BE2C (cell line): ENCODE results near the gene MND1. TPM values are rescaled to one million over a fixed set of nuclear protein-coding genes. Genes with fewer than 3 reads are reported as not detected.

Source experiments
- DNase-seq: peaks from one replicate; pipeline ENCODE4 v3.0.0-alpha.2; 2020
- H3K27me3 ChIP-seq: fragments of 250-450 bp; sonication (Bioruptor Pico); 2 replicates; pipeline ENCODE4 v1.5.1; 2020; ENCODE audit warnings: mild to moderate bottlenecking
- H3K36me3 ChIP-seq: fragments of 250-450 bp; sonication (Bioruptor Pico); 2 replicates; pipeline ENCODE4 v1.5.1; 2020; ENCODE audit warnings: mild to moderate bottlenecking
- H3K4me1 ChIP-seq: fragments of 250-450 bp; sonication (Bioruptor Pico); 2 replicates; pipeline ENCODE4 v1.5.1; 2020
- H3K4me3 ChIP-seq: 2 replicates; pipeline ENCODE4 v1.5.1; 2011; ENCODE audit warnings: low read depth, low read length
- H3K9me3 ChIP-seq: fragments of 250-450 bp; sonication (Bioruptor Pico); 2 replicates; pipeline ENCODE4 v1.5.1; 2020
- CTCF ChIP-seq: IDR thresholded peaks from 2 replicates; pipeline ENCODE4 v1.5.1; 2012; ENCODE audit warnings: mild to moderate bottlenecking, low read depth, low read length
- polyA plus RNA-seq: library from polyadenylated mRNA; unstranded; fragments of >200 nt; gene quantifications from one replicate; pipeline ENCODE4 v1.2.1, GENCODE V29; 2012; ENCODE audit warnings: low read depth, missing spikeins; ENCODE audit not compliant: insufficient read length, insufficient read depth

Gene MND1
- polyA plus RNA-seq, result 1.6 TPM

GRCh38 chr4:153344131-153345011 is at the start of gene MND1:
Gene MND1 (plus strand): TSS chr4:153344688. CDS start chr4:153344738, 50 bp downstream.
- H3K4me3 ChIP-seq, result peak within 1 kb of the TSS; percentile 89
- H3K9me3 ChIP-seq, result no peaks in the 10 kb centered on the region
- peaks cover 10% of the 10 kb centered on the region for H3K4me1 ChIP-seq
- no peaks in the 10 kb centered on the region for H3K27me3 ChIP-seq
- no peaks in the 10 kb centered on the region for H3K36me3 ChIP-seq
- peak; percentile 73 for TF ChIP-seq CTCF
- peak; percentile 93 for DNase-seq

GRCh38 chr4:153295131-153295755 is 49.2 kb upstream of the MND1 start:
- Histone ChIP-seq H3K36me3 (peaks cover 53% of the 10 kb centered on the region), H3K4me1 (peaks cover 5% of the 10 kb centered on the region; the same call in 1 of the 2 replicates), H3K9me3 (no peaks in the 10 kb centered on the region), H3K4me3 (no peak overlapping the region), H3K27me3 (no peaks in the 10 kb centered on the region)
- DNase-seq, result no peak
- TF ChIP-seq CTCF, result no peak

GRCh38 chr4:153296040-153296823 is 48.3 kb upstream of the MND1 start:
- Histone ChIP-seq H3K4me3 (no peak overlapping the region), H3K4me1 (peaks cover 5% of the 10 kb centered on the region; the same call in 1 of the 2 replicates), H3K36me3 (peaks cover 55% of the 10 kb centered on the region), H3K9me3 (no peaks in the 10 kb centered on the region), H3K27me3 (no peaks in the 10 kb centered on the region)
- no peak for TF ChIP-seq CTCF
- no peak for DNase-seq

GRCh38 chr4:153297116-153297515 is 47.4 kb upstream of the MND1 start:
- peaks cover 52% of the 10 kb centered on the region for H3K36me3 ChIP-seq
- H3K27me3 ChIP-seq, result no peaks in the 10 kb centered on the region
- TF ChIP-seq CTCF, result no peak
- no peak overlapping the region for H3K4me3 ChIP-seq
- peaks cover 5% of the 10 kb centered on the region; the same call in 1 of the 2 replicates for H3K4me1 ChIP-seq
- no peak for DNase-seq
- H3K9me3 ChIP-seq, result no peaks in the 10 kb centered on the region

- DNase-seq, result no peak
- H3K4me3 ChIP-seq, result no peak overlapping the region
- H3K9me3 ChIP-seq, result no peaks in the 10 kb centered on the region
These were observed 33.7 kb upstream of the MND1 start for GRCh38 chr4:153310793-153311192.

More at GRCh38 chr4:153310793-153311192, 33.7 kb upstream of the MND1 start:
- H3K4me1 ChIP-seq, result peaks cover 5% of the 10 kb centered on the region; the same call in 1 of the 2 replicates
- H3K27me3 ChIP-seq, result no peaks in the 10 kb centered on the region
- peaks cover 10% of the 10 kb centered on the region for H3K36me3 ChIP-seq
- no peak for TF ChIP-seq CTCF
